Gastroesophageal sphincter (tissue), 3 donors: ENCODE data around the gene NUDT16L1.

Experiments used
- EP300 ChIP-seq: sonication (generic); formaldehyde crosslinking; IDR thresholded peaks from one replicate; pipeline ENCODE4 v1.6.1; 2017; ENCODE audit warnings: antibody characterized with exemption, mild to moderate bottlenecking
- POLR2A ChIP-seq, 2 donors: fragments of 450-650 bp; IDR thresholded peaks; one replicate each; pipeline ENCODE4 v1.6.1; 2017; ENCODE audit warnings: antibody characterized with exemption in 2 of 2, mild to moderate bottlenecking in 2 of 2, moderate library complexity in 1 of 2
- TF ChIP-seq, protein P1 (sequence below), 4 experiments: fragments of 200-600 bp in 2 of 4; fragments of 450-650 bp in 2 of 4; sonication (generic) in 1 of 4; IDR thresholded peaks; one replicate each; pipeline ENCODE4 v1.5.1; 2017 to 2019; ENCODE audit warnings: antibody characterized with exemption in 4 of 4, mild to moderate bottlenecking in 2 of 4, moderate library complexity in 2 of 4

DNA sequence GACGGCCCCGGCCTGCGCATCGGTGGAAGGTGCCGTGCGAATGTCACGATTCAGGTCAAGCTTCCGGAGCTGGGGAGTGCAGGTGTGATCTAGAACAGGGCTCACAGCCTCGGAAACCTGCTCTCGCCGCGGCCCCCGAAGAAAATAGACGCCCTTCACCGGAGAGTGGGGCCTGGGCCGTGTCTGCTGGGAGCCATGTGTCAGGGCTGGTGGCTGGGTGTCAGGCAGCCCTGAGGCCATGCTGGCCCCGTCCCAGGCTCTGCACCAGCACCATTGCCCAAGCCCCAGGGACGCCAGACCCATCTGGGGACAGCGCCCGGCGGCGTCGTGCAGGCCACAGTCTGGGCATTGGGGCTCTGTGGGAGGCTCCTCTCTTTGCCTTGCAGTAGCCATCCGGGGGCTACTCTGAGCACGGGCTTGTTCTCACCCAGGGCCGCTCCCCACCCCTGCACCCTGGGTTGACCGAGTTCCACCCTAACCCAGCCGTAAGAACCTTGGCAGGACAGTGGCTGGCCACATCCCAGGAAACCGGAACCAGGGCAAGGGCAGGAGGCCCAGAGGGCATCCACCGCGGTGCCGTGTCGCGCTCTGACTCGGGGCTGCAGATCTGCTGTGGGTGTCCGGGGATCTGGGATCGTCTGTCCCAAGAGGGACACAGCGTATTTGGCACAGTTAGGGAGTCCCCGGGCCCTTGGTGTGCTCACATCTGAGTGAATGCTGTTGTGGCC is 5.3 kb upstream of the NUDT16L1 start:
- TF ChIP-seq, protein P1, sequence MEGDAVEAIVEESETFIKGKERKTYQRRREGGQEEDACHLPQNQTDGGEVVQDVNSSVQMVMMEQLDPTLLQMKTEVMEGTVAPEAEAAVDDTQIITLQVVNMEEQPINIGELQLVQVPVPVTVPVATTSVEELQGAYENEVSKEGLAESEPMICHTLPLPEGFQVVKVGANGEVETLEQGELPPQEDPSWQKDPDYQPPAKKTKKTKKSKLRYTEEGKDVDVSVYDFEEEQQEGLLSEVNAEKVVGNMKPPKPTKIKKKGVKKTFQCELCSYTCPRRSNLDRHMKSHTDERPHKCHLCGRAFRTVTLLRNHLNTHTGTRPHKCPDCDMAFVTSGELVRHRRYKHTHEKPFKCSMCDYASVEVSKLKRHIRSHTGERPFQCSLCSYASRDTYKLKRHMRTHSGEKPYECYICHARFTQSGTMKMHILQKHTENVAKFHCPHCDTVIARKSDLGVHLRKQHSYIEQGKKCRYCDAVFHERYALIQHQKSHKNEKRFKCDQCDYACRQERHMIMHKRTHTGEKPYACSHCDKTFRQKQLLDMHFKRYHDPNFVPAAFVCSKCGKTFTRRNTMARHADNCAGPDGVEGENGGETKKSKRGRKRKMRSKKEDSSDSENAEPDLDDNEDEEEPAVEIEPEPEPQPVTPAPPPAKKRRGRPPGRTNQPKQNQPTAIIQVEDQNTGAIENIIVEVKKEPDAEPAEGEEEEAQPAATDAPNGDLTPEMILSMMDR (IDR thresholded peaks at IDR 0.05) = no peak
- no peak for TF ChIP-seq EP300
- no peak for TF ChIP-seq POLR2A (IDR thresholded peaks at IDR 0.05)
